HAP-1 (cell line): Measurements from ENCODE around the gene PADI2.

Source experiments
- DNase-seq, 2 experiments: peaks; one replicate each; pipeline ENCODE4 v3.0.0-alpha.2; 2016 to 2020; ENCODE audit warnings: low spot score in 2 of 2
- H3K27me3 ChIP-seq: fragments of 250-450 bp; sonication (Bioruptor Pico); 2 replicates; pipeline ENCODE4 v1.5.1; 2020; ENCODE audit warnings: low read depth, mild to moderate bottlenecking, moderate library complexity
- H3K36me3 ChIP-seq: fragments of 250-450 bp; sonication (Bioruptor Pico); replicated peaks from 2 replicates; pipeline ENCODE4 v1.5.1; 2020; ENCODE audit warnings: mild to moderate bottlenecking
- H3K4me1 ChIP-seq: fragments of 250-450 bp; sonication (Bioruptor Pico); 2 replicates; pipeline ENCODE4 v1.5.1; 2020; ENCODE audit warnings: mild to moderate bottlenecking
- H3K4me3 ChIP-seq: fragments of 250-450 bp; sonication (Bioruptor Pico); 2 replicates; pipeline ENCODE4 v1.5.1; 2020; ENCODE audit warnings: mild to moderate bottlenecking, moderate library complexity
- H3K9me3 ChIP-seq: fragments of 250-450 bp; sonication (Bioruptor Pico); 2 replicates; pipeline ENCODE4 v1.5.1; 2020; ENCODE audit warnings: mild to moderate bottlenecking, moderate library complexity
- in situ Hi-C: fragments of 300-500 bp; cut with MboI; formaldehyde crosslinking; loops from 3 replicates; pipeline ENCODE4 v1.14.3; 2020; ENCODE audit warnings: low sequenced_read_pairs, inconsistent platforms, mixed read lengths

Gene PADI2

GRCh38 chr1:17043676-17044075, 75.6 kb downstream of the PADI2 start:
- Histone ChIP-seq H3K36me3 (peaks cover 53% of the 10 kb centered on the region), H3K4me1 (peaks cover 6% of the 10 kb centered on the region), H3K27me3 (no peaks in the 10 kb centered on the region), H3K9me3 (no peaks in the 10 kb centered on the region), H3K4me3 (no peak overlapping the region)
- no peak for DNase-seq
- in situ Hi-C loops: loop anchor here (10.0 kb wide), 1 partner anchor 419 kb away; no protein-coding TSS in a partner anchor

GRCh38 chr1:17040135-17040534, 79.1 kb downstream of the PADI2 start:
- no peak overlapping the region for H3K4me3 ChIP-seq
- in situ Hi-C loops: loop anchor here (10.0 kb wide), 1 partner anchor 415 kb away; no protein-coding TSS in a partner anchor
- H3K9me3 ChIP-seq: no peaks in the 10 kb centered on the region
- no peak for DNase-seq
- no peaks in the 10 kb centered on the region for H3K27me3 ChIP-seq
- peaks cover 66% of the 10 kb centered on the region for H3K36me3 ChIP-seq
- peaks cover 4% of the 10 kb centered on the region; the same call in 1 of the 2 replicates for H3K4me1 ChIP-seq

- Histone ChIP-seq H3K27me3 (no peaks in the 10 kb centered on the region), H3K4me3 (no peak overlapping the region), H3K4me1 (peaks cover 4% of the 10 kb centered on the region; the same call in 1 of the 2 replicates), H3K36me3 (peaks cover 61% of the 10 kb centered on the region), H3K9me3 (no peaks in the 10 kb centered on the region)
- in situ Hi-C loops: no loop called here
- no peak for DNase-seq
Measured at GRCh38 chr1:17039522-17039921, 79.7 kb downstream of the PADI2 start.

GRCh38 chr1:17033481-17033880, 85.8 kb downstream of the PADI2 start:
- no peaks in the 10 kb centered on the region for H3K9me3 ChIP-seq
- in situ Hi-C loops: no loop called here
- peaks cover 43% of the 10 kb centered on the region for H3K36me3 ChIP-seq
- no peak overlapping the region for H3K4me3 ChIP-seq
- no peak for DNase-seq
- H3K4me1 ChIP-seq: peaks cover 17% of the 10 kb centered on the region
- no peaks in the 10 kb centered on the region for H3K27me3 ChIP-seq

- in situ Hi-C loops: no loop called here
- Histone ChIP-seq H3K9me3 (no peaks in the 10 kb centered on the region), H3K27me3 (no peaks in the 10 kb centered on the region), H3K36me3 (peaks cover 47% of the 10 kb centered on the region), H3K4me3 (no peak overlapping the region), H3K4me1 (peaks cover 13% of the 10 kb centered on the region)
- DNase-seq: no peak
Measured at GRCh38 chr1:17032741-17033140, 86.5 kb downstream of the PADI2 start.

GRCh38 chr1:17031436-17031835, 87.8 kb downstream of the PADI2 start:
- Histone ChIP-seq H3K4me3 (no peak overlapping the region), H3K4me1 (peaks cover 13% of the 10 kb centered on the region), H3K27me3 (no peaks in the 10 kb centered on the region), H3K36me3 (peaks cover 54% of the 10 kb centered on the region), H3K9me3 (no peaks in the 10 kb centered on the region)
- in situ Hi-C loops: no loop called here
- no peak for DNase-seq

- Histone ChIP-seq H3K27me3 (no peaks in the 10 kb centered on the region), H3K4me3 (no peak overlapping the region), H3K36me3 (peaks cover 59% of the 10 kb centered on the region), H3K4me1 (peaks cover 13% of the 10 kb centered on the region), H3K9me3 (no peaks in the 10 kb centered on the region)
- in situ Hi-C loops: no loop called here
- peak; percentile 75 to 77 for DNase-seq
Measured at GRCh38 chr1:17030206-17030605, 89.0 kb downstream of the PADI2 start.

GRCh38 chr1:17028662-17029188, 90.5 kb downstream of the PADI2 start:
- DNase-seq: no peak
- H3K27me3 ChIP-seq: no peaks in the 10 kb centered on the region
- peaks cover 73% of the 10 kb centered on the region for H3K36me3 ChIP-seq
- in situ Hi-C loops: no loop called here
- peaks cover 13% of the 10 kb centered on the region for H3K4me1 ChIP-seq
- no peak overlapping the region for H3K4me3 ChIP-seq
- no peaks in the 10 kb centered on the region for H3K9me3 ChIP-seq

GRCh38 chr1:17027900-17028299, 91.4 kb downstream of the PADI2 start:
- Histone ChIP-seq H3K4me3 (no peak overlapping the region), H3K9me3 (no peaks in the 10 kb centered on the region), H3K27me3 (no peaks in the 10 kb centered on the region), H3K4me1 (peaks cover 13% of the 10 kb centered on the region), H3K36me3 (peaks cover 75% of the 10 kb centered on the region)
- in situ Hi-C loops: no loop called here
- peak in 1 of 2 experiments; percentile 7 for DNase-seq

GRCh38 chr1:17027403-17027802, 91.8 kb downstream of the PADI2 start:
- no peaks in the 10 kb centered on the region for H3K9me3 ChIP-seq
- H3K4me1 ChIP-seq: peaks cover 13% of the 10 kb centered on the region
- peaks cover 75% of the 10 kb centered on the region for H3K36me3 ChIP-seq
- peak in 1 of 2 experiments; percentile 4 for DNase-seq
- in situ Hi-C loops: no loop called here
- H3K27me3 ChIP-seq: no peaks in the 10 kb centered on the region
- H3K4me3 ChIP-seq: no peak overlapping the region

- Histone ChIP-seq H3K4me1 (no peaks in the 10 kb centered on the region; the same call in 1 of the 2 replicates), H3K27me3 (no peaks in the 10 kb centered on the region), H3K36me3 (peaks cover 90% of the 10 kb centered on the region), H3K4me3 (no peak overlapping the region), H3K9me3 (no peaks in the 10 kb centered on the region)
- DNase-seq: no peak
- in situ Hi-C loops: no loop called here
Measured at GRCh38 chr1:17024721-17025120, 94.5 kb downstream of the PADI2 start.

- H3K27me3 ChIP-seq: no peaks in the 10 kb centered on the region
- H3K9me3 ChIP-seq: no peaks in the 10 kb centered on the region
- in situ Hi-C loops: no loop called here
- peaks cover 95% of the 10 kb centered on the region for H3K36me3 ChIP-seq
- H3K4me3 ChIP-seq: no peak overlapping the region
- no peaks in the 10 kb centered on the region for H3K4me1 ChIP-seq
- no peak for DNase-seq
Measured at GRCh38 chr1:17023573-17023972, 95.7 kb downstream of the PADI2 start.

- H3K27me3 ChIP-seq: no peaks in the 10 kb centered on the region
- H3K4me1 ChIP-seq: no peaks in the 10 kb centered on the region
- in situ Hi-C loops: no loop called here
- H3K4me3 ChIP-seq: no peak overlapping the region
- H3K9me3 ChIP-seq: no peaks in the 10 kb centered on the region
- H3K36me3 ChIP-seq: peaks cover 94% of the 10 kb centered on the region
- no peak for DNase-seq
Measured at GRCh38 chr1:17023102-17023501, 96.1 kb downstream of the PADI2 start.

GRCh38 chr1:17021896-17022295, 97.4 kb downstream of the PADI2 start:
- no peaks in the 10 kb centered on the region for H3K4me1 ChIP-seq
- no peak for DNase-seq
- H3K4me3 ChIP-seq: no peak overlapping the region
- in situ Hi-C loops: no loop called here
- H3K36me3 ChIP-seq: peaks cover 85% of the 10 kb centered on the region
- H3K9me3 ChIP-seq: no peaks in the 10 kb centered on the region
- no peaks in the 10 kb centered on the region for H3K27me3 ChIP-seq

GRCh38 chr1:17020502-17020901, 98.7 kb downstream of the PADI2 start:
- Histone ChIP-seq H3K36me3 (peaks cover 71% of the 10 kb centered on the region), H3K4me3 (no peak overlapping the region), H3K4me1 (peaks cover 10% of the 10 kb centered on the region), H3K27me3 (no peaks in the 10 kb centered on the region), H3K9me3 (no peaks in the 10 kb centered on the region)
- DNase-seq: no peak
- in situ Hi-C loops: no loop called here
